Fibroblast of skin of right quadriceps (primary cell): Measurements from ENCODE around the gene OR10S1.
"Not testable (repeated sequence)": the region's sequence is repeated elsewhere in the genome, so short reads cannot be mapped to it uniquely, and the experiment has no call there.

Experiments
- DNase-seq: peaks from one replicate; pipeline ENCODE4 v3.0.0-alpha.2; 2013

The OR10S1 gene

GRCh38 chr11:123977731-123978347 is at the start of gene OR10S1:
OR10S1 (minus strand) TSS chr11:123977781; CDS start chr11:123977664, 117 bp downstream.
- DNase-seq: no peak

- no peak for DNase-seq
Observed at GRCh38 chr11:124026498-124026897, 48.9 kb upstream of the OR10S1 start, which contains the start of gene OR10G8. OR10G8 (plus strand) TSS chr11:124026798; CDS start chr11:124029623, 2,825 bp downstream.

DNA sequence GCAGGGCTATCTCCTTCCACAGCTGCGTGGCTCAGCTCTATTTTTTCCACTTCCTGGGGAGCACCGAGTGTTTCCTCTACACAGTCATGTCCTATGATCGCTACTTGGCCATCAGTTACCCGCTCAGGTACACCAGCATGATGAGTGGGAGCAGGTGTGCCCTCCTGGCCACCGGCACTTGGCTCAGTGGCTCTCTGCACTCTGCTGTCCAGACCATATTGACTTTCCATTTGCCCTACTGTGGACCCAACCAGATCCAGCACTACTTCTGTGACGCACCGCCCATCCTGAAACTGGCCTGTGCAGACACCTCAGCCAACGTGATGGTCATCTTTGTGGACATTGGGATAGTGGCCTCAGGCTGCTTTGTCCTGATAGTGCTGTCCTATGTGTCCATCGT is 38.3 kb upstream of the OR10S1 start:
- DNase-seq: not testable (repeated sequence)

DNA sequence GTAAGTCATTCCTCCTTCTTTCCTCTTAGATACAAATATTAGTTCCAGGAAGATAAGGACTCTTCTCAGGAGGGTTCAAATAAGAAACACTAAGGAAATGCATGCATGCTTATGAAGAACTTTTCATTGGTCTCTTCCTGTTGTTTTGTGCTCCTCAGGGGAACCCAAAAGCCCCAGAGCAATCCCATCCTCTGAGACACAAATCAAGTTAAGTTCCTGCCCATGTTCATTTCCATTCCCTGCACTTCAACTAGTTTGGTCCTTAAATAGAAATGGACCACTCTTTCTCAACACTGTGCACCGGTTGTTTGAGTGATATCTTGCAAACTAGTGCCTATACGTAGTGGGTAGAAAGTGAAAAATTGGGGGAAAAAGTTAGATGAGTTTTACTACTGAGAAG is 35.1 kb upstream of the OR10S1 start, which contains the start of gene OR10G4:
TSS of gene OR10G4 (plus strand) at position 301 of the 400 bp plus-strand sequence. CDS start 2,578 bp downstream, outside the sequence.
- no peak for DNase-seq

DNA sequence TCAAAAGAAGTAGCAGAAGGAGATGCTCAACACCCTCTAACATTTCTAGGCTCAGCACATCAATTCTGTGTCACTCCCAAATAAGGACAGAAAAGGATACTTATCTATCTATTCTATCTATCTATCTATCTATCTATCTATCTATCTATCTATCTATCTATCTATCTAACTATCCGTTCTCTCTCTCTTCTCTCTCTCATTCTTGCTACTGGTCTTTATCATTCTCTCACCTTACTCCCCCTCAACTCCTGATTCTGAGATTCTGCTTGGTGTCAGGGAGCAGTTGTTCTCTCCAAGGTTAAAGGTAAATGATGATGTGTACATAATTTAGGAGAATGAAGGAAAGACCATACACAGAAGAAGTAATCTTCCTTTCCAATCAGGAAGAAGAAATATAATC is 17.5 kb upstream of the OR10S1 start, which contains the start of gene OR10G6:
TSS of gene OR10G6 (minus strand) at position 43 of the 400 bp plus-strand sequence. CDS start at position 43, 0 bp downstream.
- no peak for DNase-seq

DNA sequence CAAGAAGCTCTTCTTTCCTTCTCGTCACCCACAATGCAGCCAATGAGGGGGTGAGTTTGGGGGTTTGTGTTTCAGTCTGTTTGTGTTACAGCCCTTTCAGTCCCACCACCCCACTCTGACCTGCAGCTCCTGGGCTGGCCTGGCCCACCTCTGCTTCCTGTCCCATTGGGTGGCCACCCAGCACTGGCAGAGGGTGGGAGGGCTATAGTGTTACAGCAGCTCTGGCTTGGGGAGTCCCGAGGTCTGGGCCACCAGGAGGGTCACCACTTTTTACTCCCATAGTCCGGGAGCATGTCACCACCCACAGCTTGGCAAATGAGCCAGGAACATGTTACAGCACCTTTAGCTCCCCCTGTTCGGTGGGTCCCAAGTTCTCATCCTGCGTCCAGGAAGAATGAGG is 1.7 kb upstream of the OR10S1 start:
- no peak for DNase-seq

GRCh38 chr11:123976770-123977560 is 616 bp downstream of the OR10S1 start:
- no peak for DNase-seq

DNA sequence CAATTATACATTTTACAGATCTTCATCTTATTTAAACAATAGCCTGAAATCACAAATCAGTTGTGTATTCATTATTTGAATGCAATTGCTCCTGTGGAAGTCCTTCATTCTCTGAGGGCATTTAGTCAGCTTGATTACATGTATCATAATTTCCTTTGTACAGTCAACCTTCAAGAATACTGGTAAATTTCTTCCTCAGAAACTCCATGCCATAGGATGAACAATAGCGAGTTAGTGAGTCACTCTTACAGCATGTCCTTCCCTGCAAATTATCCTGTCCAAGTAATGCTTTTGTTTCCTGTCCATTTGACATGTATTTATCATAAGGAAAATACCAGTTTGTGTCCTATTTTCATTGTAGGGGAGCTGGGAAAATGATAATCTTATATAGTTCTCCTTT is 3.8 kb downstream of the OR10S1 start:
- peak; percentile 67 for DNase-seq

- DNase-seq: no peak
Observed at GRCh38 chr11:123956752-123957151, 20.8 kb downstream of the OR10S1 start.

DNA sequence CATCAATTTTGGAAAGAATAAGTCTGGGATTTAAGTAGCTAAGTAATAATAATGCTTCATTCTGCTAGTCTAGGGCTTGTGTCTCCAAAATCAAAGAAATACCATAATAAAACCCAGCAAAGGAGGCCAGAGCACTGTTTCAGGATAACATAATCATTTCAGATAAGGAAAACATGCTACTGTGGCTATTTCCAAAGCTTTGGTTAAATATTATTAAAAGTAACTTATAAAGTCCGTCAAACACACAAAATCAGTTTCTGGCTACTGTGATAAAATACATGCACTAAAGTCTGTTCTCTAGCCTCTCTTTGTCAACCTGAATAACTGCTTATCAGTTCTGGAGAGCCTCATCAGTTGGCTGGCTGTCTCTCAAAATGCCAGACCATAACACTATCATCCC is 32.4 kb downstream of the OR10S1 start:
- no peak for DNase-seq

- DNase-seq: no peak
Observed at GRCh38 chr11:123943738-123944137, 33.8 kb downstream of the OR10S1 start, which contains the start of gene OR6T1. OR6T1 (minus strand) TSS chr11:123943838; CDS start chr11:123943838, 0 bp downstream.

- no peak for DNase-seq
Observed at GRCh38 chr11:123942413-123942812, 35.2 kb downstream of the OR10S1 start.

DNA sequence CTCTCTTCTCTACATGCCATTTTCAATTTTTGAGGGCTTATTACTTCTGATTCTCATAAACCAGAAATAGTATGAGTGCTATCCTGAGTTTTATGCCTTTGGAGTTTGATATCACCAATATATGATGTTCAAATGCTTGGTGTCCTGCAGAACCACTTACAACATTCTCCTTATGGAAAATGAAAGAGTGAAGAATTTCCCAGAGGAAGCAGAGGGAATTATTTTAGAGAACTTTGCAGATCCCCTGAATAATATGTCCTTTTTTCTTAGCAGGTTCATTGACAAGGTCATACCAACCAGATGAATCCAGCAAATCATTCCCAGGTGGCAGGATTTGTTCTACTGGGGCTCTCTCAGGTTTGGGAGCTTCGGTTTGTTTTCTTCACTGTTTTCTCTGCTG is 38.3 kb downstream of the OR10S1 start, which contains the start of gene OR4D5:
TSS of gene OR4D5 (plus strand) at position 301 of the 400 bp plus-strand sequence. CDS start at position 301, 0 bp downstream.
- DNase-seq: no peak
